HG03469 (cell line): ENCODE measurements around the gene PCNX3.
A peak's percentile ranks its signal among the peaks of the same experiment; 100 is the strongest.
"Not testable (repeated sequence)": the region's sequence is repeated elsewhere in the genome, so short reads cannot be mapped to it uniquely, and the experiment has no call there.

Source experiments
- ATAC-seq: cut with Tn5 transposase; IDR thresholded peaks from one replicate; pipeline ENCODE4 v1.9.1; 2021; ENCODE audit warnings: mild to moderate bottlenecking, moderate library complexity, moderate number of reproducible peaks; ENCODE audit not compliant: unreplicated experiment

The PCNX3 gene

GRCh38 chr11:65651589-65652510 is 36.3 kb downstream of the PCNX3 start:
- ATAC-seq, result no peak

GRCh38 chr11:65652511-65653228 is 37.1 kb downstream of the PCNX3 start:
- ATAC-seq, result peak; percentile 32

- peak; percentile 4 for ATAC-seq
These were observed 38.0 kb downstream of the PCNX3 start for GRCh38 chr11:65653229-65654225.

- no peak for ATAC-seq
These were observed 39.1 kb downstream of the PCNX3 start for GRCh38 chr11:65654375-65655349.

GRCh38 chr11:65655570-65656332 is 40.2 kb downstream of the PCNX3 start:
- ATAC-seq, result no peak

GRCh38 chr11:65657426-65657825 is 41.9 kb downstream of the PCNX3 start:
- no peak for ATAC-seq

- no peak for ATAC-seq
These were observed 42.8 kb downstream of the PCNX3 start for GRCh38 chr11:65658174-65659021.

GRCh38 chr11:65660038-65660437 is 44.5 kb downstream of the PCNX3 start:
- ATAC-seq, result no peak

GRCh38 chr11:65660908-65661307 is 45.3 kb downstream of the PCNX3 start:
- ATAC-seq, result not testable (repeated sequence)

- no peak for ATAC-seq
These were observed 46.1 kb downstream of the PCNX3 start for GRCh38 chr11:65661599-65662246.

GRCh38 chr11:65662247-65662798 is 46.7 kb downstream of the PCNX3 start:
- ATAC-seq, result no peak

GRCh38 chr11:65662799-65663638 is 47.4 kb downstream of the PCNX3 start, which contains the start of gene RELA:
Gene RELA, minus strand, starts transcription at chr11:65662916. Its CDS starts 84 bp downstream, at chr11:65662832.
- ATAC-seq, result peak; percentile 73

- ATAC-seq, result peak; percentile 2
These were observed 48.1 kb downstream of the PCNX3 start for GRCh38 chr11:65663639-65664200.

GRCh38 chr11:65672180-65672860 is 56.7 kb downstream of the PCNX3 start:
- ATAC-seq, result no peak

- ATAC-seq, result no peak
These were observed 57.4 kb downstream of the PCNX3 start for GRCh38 chr11:65672982-65673381.
